HUES48 (cell line): Measurements from ENCODE around the gene SMARCAL1.

ENCODE experiments used
- H3K27ac ChIP-seq: one replicate; pipeline ENCODE4 v1.7.0; 2013; ENCODE audit warnings: low read depth, low read length, inconsistent platforms
- H3K27me3 ChIP-seq: 2 replicates; pipeline ENCODE4 v1.6.1; 2013; ENCODE audit warnings: mild to moderate bottlenecking, low read length; ENCODE audit not compliant: control insufficient read depth, insufficient read depth
- H3K36me3 ChIP-seq: 2 replicates; pipeline ENCODE4 v1.6.1; 2013; ENCODE audit warnings: low read length; ENCODE audit not compliant: control insufficient read depth, insufficient read depth
- H3K4me1 ChIP-seq: 2 replicates; pipeline ENCODE4 v1.6.1; 2013; ENCODE audit warnings: mild to moderate bottlenecking, low read length; ENCODE audit not compliant: control insufficient read depth, insufficient read depth
- H3K4me3 ChIP-seq: 2 replicates; pipeline ENCODE4 v1.5.1; 2013; ENCODE audit warnings: mild to moderate bottlenecking, low read depth, low read length
- H3K9ac ChIP-seq: 2 replicates; pipeline ENCODE4 v1.6.1; 2013; ENCODE audit warnings: mild to moderate bottlenecking, low read depth, low read length, moderate library complexity
- H3K9me3 ChIP-seq: 2 replicates; pipeline ENCODE4 v1.6.1; 2013; ENCODE audit warnings: low read length; ENCODE audit not compliant: control insufficient read depth, insufficient read depth

SMARCAL1 gene

DNA sequence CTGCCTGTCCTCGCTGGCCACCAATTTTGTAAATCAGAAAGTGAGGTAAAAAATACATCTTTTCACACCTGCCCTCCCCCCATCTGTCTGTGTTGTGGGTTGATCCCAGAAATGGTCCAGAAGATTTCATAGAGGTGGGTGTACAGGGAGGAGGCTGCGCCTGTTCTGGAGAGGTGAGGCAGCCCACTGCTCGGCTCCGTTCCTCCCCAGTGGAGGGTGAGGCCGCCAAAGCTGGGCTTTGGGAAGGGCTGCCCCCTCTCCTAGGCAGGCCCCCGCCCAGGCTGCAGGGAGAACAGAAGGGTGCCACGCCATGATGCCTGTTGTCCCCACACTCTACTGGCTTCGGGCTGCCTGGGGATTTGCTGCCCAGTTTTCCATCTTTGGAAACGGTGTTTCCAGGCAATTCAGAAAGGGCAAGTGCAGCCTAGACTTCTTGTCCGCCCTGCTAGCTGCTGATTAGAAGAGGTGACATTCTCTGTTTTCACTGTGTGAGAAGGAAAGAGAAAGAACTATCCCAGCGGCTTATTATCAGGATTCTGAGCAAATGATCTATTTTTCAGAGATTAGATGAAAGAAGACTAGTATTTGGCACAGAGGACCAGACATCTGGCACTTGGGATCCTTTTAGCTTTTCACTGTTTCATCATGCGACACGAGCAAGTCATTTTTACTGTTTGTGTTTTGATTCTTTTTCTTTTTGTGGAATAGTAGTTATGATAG, 18.7 kb downstream of the SMARCAL1 start:
- Histone ChIP-seq H3K9ac (no peak overlapping the region), H3K4me3 (no peak overlapping the region), H3K27ac (no peak overlapping the region), H3K4me1 (no peaks in the 10 kb centered on the region), H3K36me3 (peaks cover 76% of the 10 kb centered on the region), H3K27me3 (no peaks in the 10 kb centered on the region), H3K9me3 (no peaks in the 10 kb centered on the region)

DNA sequence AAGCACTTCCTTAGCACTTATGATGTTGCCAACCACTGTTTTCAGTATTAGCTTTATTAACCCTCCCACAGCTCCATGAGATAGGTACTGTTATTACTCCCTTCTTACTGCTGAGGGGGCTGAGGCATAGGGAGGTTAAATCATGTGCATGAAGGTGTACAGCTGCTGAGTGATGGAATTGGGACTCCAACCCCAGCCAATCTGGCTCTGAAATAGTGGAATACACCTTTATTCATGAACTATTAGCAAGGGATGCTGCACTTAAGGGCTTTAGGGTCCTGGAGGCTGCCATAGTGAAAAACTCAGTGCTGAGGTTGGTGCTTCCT, 19.2 kb downstream of the SMARCAL1 start:
- Histone ChIP-seq H3K27me3 (no peaks in the 10 kb centered on the region), H3K27ac (no peak overlapping the region), H3K4me1 (no peaks in the 10 kb centered on the region), H3K9me3 (no peaks in the 10 kb centered on the region), H3K9ac (no peak overlapping the region), H3K4me3 (no peak overlapping the region), H3K36me3 (peaks cover 76% of the 10 kb centered on the region)

DNA sequence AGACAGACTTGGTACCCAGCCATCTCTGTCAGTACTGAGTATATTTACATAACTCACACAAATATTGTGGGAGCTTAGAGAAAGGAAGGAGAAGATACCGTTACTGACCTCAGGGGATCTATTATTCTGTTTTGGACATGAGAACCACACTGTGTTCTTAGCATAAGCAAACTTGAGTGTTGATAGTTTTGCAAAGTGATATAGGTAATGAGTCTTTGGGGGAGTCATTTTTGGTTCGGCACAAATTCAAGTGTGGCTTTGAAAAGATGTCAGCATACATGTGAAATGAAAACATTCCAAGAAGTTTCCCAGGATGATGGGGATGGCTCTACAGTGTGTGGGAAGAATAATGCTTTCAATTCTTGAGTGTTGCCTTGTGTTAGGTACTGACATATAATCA, 24.1 kb downstream of the SMARCAL1 start:
- Histone ChIP-seq H3K27me3 (no peaks in the 10 kb centered on the region), H3K9me3 (no peaks in the 10 kb centered on the region), H3K36me3 (peaks cover 69% of the 10 kb centered on the region), H3K4me1 (no peaks in the 10 kb centered on the region), H3K4me3 (no peak overlapping the region), H3K9ac (no peak overlapping the region), H3K27ac (no peak overlapping the region)

DNA sequence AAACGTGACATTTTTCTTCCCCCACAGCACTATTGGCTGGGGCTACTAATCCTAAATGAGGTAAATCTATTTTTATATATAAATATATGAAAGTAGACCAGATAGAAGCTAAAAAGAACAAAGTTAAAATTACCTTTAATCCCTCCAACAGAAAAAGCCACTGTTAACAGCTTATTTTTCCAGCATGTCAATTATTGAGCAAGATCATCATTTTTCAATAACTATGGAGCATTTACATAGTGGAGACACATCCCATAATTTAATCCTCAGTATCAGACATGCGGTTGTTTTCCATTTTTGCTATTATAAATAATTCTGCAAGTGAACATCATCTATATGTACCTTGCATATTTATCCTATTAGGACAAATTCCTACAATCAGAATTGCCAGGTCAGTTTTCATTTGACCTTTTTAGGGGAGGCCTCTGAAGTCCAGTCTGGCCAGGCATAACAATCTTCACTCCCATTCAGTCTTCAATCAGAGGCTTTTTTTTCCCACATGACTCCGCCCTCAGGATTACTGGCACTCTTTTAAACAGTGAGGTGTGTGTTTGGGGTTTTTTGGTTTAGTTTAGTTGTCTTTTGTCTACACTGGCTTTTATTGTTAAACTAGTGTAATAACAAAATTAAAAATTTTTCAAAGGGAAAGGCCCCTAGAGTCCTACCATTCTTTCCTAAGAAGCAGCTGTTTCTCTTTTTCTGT, 29.2 kb downstream of the SMARCAL1 start:
- Histone ChIP-seq H3K27ac (no peak overlapping the region), H3K9ac (no peak overlapping the region), H3K4me1 (peaks cover 11% of the 10 kb centered on the region), H3K27me3 (no peaks in the 10 kb centered on the region), H3K4me3 (no peak overlapping the region), H3K9me3 (no peaks in the 10 kb centered on the region), H3K36me3 (peaks cover 26% of the 10 kb centered on the region)

DNA sequence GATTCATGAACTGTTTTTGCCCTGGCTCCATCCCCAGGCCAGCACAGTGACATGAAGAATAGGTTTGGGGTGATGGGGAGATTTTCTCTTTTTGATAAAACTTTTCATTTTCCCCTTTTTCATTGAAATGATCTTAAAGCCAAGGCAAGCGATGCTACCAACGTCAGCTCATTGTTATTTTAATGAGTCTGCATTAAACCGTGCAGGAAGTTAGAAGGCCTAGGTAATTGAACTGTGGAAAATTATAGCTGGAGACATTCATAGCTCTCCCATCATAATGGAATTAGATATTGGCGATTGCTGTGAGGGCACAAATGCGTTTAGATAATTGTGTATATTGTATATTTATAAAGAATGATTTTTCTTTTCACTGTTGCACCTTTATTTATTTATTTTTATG, 33.2 kb downstream of the SMARCAL1 start:
- no peak overlapping the region for H3K9ac ChIP-seq
- H3K9me3 ChIP-seq: peaks cover 10% of the 10 kb centered on the region; the same call in 1 of the 2 replicates
- peaks cover 11% of the 10 kb centered on the region for H3K4me1 ChIP-seq
- no peak overlapping the region for H3K4me3 ChIP-seq
- no peaks in the 10 kb centered on the region for H3K27me3 ChIP-seq
- H3K27ac ChIP-seq: no peak overlapping the region
- peaks cover 30% of the 10 kb centered on the region for H3K36me3 ChIP-seq

DNA sequence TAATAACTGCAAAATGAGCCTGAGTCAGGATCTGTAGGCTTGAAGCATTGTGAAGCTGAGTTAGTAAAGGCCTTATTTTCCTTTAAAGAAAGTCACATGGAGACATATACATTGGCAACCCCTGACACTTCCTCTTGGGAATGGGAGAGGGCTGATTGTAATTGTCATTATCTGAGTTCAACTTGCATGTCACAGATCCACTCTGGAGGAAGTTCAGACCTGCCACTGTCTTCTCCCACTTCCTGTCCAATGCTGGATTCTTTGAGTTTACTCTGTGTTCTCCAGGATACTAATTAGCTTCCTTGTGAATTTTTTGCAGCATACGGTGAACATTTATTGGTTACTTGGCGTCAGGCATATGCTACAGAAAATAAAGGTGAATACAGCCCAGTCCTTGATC, 34.1 kb downstream of the SMARCAL1 start:
- H3K9ac ChIP-seq: no peak overlapping the region
- H3K4me1 ChIP-seq: peaks cover 11% of the 10 kb centered on the region
- H3K27me3 ChIP-seq: no peaks in the 10 kb centered on the region
- peaks cover 10% of the 10 kb centered on the region; the same call in 1 of the 2 replicates for H3K9me3 ChIP-seq
- no peak overlapping the region for H3K4me3 ChIP-seq
- peaks cover 35% of the 10 kb centered on the region for H3K36me3 ChIP-seq
- no peak overlapping the region for H3K27ac ChIP-seq

DNA sequence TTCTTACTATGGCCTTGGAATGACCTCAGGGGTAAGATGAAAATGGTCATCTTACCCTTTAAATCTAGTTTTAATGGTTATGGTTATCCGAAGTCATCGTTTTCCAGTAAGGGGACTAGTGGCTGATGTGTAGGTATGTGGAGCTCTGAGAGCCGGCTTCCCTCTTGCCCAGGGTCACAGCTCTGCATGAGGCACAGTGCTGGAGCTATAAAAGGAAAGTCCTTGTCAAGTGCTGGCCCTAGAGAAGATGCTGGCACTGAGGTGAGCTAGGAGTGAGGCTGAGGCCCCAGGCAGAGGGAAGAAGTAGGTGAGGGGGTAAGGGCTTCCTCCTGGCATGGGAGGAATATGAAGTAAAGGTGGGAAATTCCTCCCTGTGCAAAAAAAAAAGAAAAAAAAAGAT, 35.0 kb downstream of the SMARCAL1 start:
- peaks cover 11% of the 10 kb centered on the region for H3K4me1 ChIP-seq
- H3K4me3 ChIP-seq: no peak overlapping the region
- no peak overlapping the region for H3K9ac ChIP-seq
- H3K27me3 ChIP-seq: no peaks in the 10 kb centered on the region
- H3K36me3 ChIP-seq: peaks cover 44% of the 10 kb centered on the region
- no peak overlapping the region for H3K27ac ChIP-seq
- peaks cover 10% of the 10 kb centered on the region; the same call in 1 of the 2 replicates for H3K9me3 ChIP-seq

DNA sequence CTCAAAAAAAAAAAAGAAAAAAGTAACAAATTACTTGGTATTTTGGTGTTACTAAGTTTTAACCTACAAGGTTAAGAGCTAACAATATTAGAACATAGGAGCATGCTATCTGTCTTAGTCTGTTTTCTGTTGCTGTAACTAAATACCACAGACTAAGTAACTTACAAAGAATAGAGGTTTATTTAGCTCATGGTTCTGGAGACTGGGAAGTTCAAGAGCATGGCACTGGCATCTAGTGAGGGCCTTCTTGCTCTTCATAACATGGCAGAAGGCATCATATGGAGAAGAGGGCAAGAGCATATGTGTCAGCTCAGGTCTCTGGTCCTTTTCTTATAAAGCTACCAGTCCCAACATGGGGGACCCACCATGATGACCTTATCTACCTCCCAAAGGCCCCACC, 36.5 kb downstream of the SMARCAL1 start:
- Histone ChIP-seq H3K9me3 (peaks cover 13% of the 10 kb centered on the region), H3K4me1 (peaks cover 11% of the 10 kb centered on the region), H3K27me3 (no peaks in the 10 kb centered on the region), H3K9ac (no peak overlapping the region), H3K4me3 (no peak overlapping the region), H3K27ac (no peak overlapping the region), H3K36me3 (peaks cover 58% of the 10 kb centered on the region)

DNA sequence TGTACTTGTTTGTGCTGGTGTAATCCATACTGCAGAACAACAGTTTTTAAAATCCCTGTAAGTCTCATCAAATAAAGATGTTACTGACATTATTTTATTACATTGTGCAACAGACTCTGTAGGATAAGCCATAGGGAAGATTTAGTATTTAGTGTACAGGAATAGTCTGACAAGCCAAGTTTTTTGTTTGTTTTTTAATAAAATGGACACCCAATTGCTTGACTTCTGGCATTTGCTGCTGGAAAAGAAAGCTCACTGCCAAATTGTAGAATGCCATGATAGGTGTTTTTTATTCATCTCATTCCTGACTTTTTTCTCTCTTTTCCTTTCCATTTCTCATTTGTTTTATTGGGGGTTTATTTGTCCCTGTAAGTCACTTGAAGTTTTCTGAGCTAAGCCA, 38.1 kb downstream of the SMARCAL1 start:
- Histone ChIP-seq H3K9me3 (peaks cover 26% of the 10 kb centered on the region), H3K27me3 (no peaks in the 10 kb centered on the region), H3K9ac (no peak overlapping the region), H3K36me3 (peaks cover 70% of the 10 kb centered on the region), H3K4me3 (no peak overlapping the region), H3K27ac (no peak overlapping the region), H3K4me1 (peaks cover 5% of the 10 kb centered on the region)

DNA sequence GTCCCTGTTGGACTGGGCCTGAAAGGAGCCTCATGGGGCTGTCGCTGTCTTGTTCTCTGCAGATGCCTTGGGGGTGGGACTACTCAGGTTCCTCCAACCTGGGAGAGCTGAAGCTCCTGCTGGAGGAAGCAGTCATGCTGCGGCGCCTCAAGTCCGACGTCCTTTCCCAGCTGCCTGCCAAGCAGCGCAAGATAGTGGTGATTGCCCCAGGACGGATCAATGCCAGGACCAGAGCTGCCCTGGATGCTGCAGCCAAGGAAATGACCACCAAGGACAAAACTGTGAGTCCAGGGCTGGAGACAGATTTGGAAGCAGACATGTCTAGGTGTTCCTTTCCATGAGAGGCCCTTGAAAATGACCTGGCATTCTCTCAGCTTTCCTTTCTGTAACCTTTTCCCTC, 38.5 kb downstream of the SMARCAL1 start:
- no peak overlapping the region for H3K27ac ChIP-seq
- no peak overlapping the region for H3K9ac ChIP-seq
- peaks cover under 1% of the 10 kb centered on the region; the same call in 1 of the 2 replicates for H3K4me1 ChIP-seq
- H3K36me3 ChIP-seq: peaks cover 72% of the 10 kb centered on the region
- H3K4me3 ChIP-seq: no peak overlapping the region
- peaks cover 26% of the 10 kb centered on the region for H3K9me3 ChIP-seq
- no peaks in the 10 kb centered on the region for H3K27me3 ChIP-seq

DNA sequence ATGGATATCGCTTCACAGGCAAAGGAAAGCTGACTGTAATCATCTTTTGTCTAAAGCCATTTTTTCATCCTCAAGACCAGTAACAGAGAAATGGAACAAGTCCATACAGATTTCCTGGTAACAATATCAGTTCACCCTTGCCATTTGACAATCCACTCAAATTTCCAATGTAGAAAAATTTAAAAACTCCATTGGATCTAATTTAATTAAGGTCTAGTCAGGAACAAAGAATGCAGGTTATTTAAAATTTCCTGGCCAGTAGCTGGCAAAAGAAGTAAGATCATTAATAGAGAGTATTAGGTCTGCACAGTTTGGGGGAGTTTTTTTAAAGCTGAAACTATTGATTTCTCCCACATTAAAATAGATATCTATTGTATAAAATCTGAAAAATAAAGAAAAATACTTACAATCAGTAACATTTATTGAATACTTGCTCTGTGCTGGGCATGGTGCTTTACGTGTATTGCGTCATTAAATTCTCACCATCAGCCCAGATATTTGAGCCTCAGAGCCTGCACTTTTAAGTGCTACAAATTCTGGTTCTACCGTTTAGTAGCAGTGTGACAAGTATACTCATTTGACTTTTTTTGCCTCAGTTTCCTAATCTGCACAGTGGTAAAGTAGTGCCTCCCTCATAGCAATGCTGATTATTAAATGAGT, 41.8 kb downstream of the SMARCAL1 start:
- Histone ChIP-seq H3K4me3 (no peak overlapping the region), H3K4me1 (no peaks in the 10 kb centered on the region), H3K27ac (no peak overlapping the region), H3K27me3 (no peaks in the 10 kb centered on the region), H3K9me3 (peaks cover 17% of the 10 kb centered on the region), H3K36me3 (peaks cover 51% of the 10 kb centered on the region), H3K9ac (no peak overlapping the region)
